Uterus (tissue), 4 donors: ENCODE measurements around the gene LAMA5. TPM values are rescaled to one million over a fixed set of nuclear protein-coding genes. Genes with fewer than 3 reads are reported as not detected.
"Not testable (repeated sequence)": the region's sequence is repeated elsewhere in the genome, so short reads cannot be mapped to it uniquely, and the experiment has no call there.

Experiments used
- DNase-seq, 2 donors: peaks; one replicate each; pipeline ENCODE4 v3.0.0-alpha.2; 2019 to 2020
- H3K27ac ChIP-seq, 2 donors: fragments of 200-600 bp; sonication (generic); 1 replicate in 1 of 2; 2 replicates in 1 of 2; pipeline ENCODE4 v1.5.1; 2016 to 2018
- H3K27me3 ChIP-seq, 2 donors: fragments of 200-600 bp; sonication (generic); one replicate each; pipeline ENCODE4 v1.5.1; 2018 to 2019; ENCODE audit warnings: control low read depth in 1 of 2
- H3K36me3 ChIP-seq, 2 donors: fragments of 200-600 bp; sonication (generic); one replicate each; pipeline ENCODE4 v1.5.1; 2019; ENCODE audit warnings: control low read depth in 1 of 2
- H3K4me1 ChIP-seq, 2 donors: fragments of 200-600 bp; sonication (generic); one replicate each; pipeline ENCODE4 v1.5.1; 2018 to 2019; ENCODE audit warnings: control low read depth in 1 of 2
- H3K4me3 ChIP-seq, 2 donors: fragments of 200-600 bp; sonication (generic); 1 replicate in 1 of 2; 2 replicates in 1 of 2; pipeline ENCODE4 v1.5.1; 2018 to 2019; ENCODE audit warnings: mild to moderate bottlenecking in 1 of 2
- H3K9me3 ChIP-seq, 2 donors: fragments of 200-600 bp; sonication (generic); one replicate each; pipeline ENCODE4 v1.5.1; 2019; ENCODE audit warnings: control low read depth in 1 of 2
- POLR2A ChIP-seq, 2 donors: fragments of 450-650 bp; IDR thresholded peaks; one replicate each; pipeline ENCODE4 v1.6.1; 2016; ENCODE audit warnings: antibody characterized with exemption in 2 of 2, mild to moderate bottlenecking in 1 of 2, moderate library complexity in 1 of 2
- intact Hi-C: fragments of 100-400 bp; cut with DNase I; formaldehyde crosslinking; loops from one replicate; pipeline ENCODE4 v1.15.1; 2023; ENCODE audit warnings: low total_unique reads
- total RNA-seq, 4 donors: library from RNA; depleted of rRNA in 3 of 4; stranded (reverse); fragments of >200 nt in 3 of 4; gene quantifications; one replicate each; pipeline versions ENCODE4 v1.1.0 to v1.2.4, GENCODE V29; 2014 to 2023
- TF ChIP-seq, protein P1 (sequence below), 4 experiments: fragments of 200-600 bp in 2 of 4; fragments of 450-650 bp in 2 of 4; sonication (generic) in 2 of 4; IDR thresholded peaks; one replicate each; pipeline ENCODE4 v1.5.1; 2016 to 2019; ENCODE audit warnings: antibody characterized with exemption in 4 of 4, mild to moderate bottlenecking in 2 of 4, moderate library complexity in 1 of 4
- donor health status: DM: yes; HTN: yes; CAD: no.

Gene LAMA5
- total RNA-seq, 4 donors from 2014 or later, result 50.6 to 375 (median 90.8) TPM

DNA sequence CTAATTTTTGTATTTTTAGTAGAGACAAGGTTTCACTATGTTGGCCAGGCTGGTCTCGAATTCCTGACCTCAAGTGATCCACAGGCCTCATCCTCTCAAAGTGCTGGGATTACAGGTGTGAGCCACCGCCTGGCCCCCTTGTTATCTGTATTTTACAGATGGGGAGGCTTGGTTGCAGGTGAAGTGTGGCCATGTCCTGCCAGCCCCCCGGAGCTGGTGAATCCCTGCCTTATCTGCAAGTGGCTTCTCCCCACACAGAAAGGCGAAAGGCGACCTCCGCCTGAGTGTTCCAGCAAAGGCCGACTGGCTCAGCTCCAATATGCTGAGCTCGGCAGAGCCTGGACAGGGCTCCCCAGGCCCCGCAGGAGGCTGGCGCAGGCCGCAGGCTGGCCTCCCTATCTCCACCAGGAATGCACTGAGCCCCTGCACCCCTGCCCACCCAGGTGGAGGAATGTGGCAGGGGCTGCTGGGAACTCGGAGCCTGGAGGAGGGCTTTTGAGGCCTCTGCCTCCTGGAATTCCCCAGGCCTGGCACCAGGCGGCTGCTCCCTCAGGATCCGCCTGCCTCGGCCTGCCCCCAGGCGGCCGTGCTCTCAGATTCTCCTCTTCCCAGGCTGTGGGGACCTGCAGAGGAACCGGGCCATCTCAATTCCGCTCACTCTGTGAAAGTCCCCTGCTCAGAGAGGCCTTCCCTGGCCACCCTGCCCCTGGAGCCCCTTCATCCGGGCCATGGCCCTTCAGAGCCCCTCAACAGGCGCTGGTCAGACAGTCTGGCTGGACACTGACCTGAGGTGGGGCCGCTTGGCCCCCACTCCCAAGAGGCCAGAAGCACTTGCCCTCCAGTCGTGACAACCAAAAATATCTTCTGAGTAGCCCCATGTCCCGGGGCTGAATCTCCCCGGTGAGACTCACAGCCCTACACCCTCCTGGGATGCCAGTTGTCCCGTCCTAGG, 9.3 kb upstream of the LAMA5 start:
- Histone ChIP-seq H3K27me3 (no peaks in the 10 kb centered on the region), H3K9me3 (no peaks in the 10 kb centered on the region), H3K27ac (peak overlapping the region; percentile 51 to 71), H3K4me3 (no peak overlapping the region), H3K4me1 (peaks cover 0 to 12% of the 10 kb centered on the region in 2 donors), H3K36me3 (no peaks in the 10 kb centered on the region)
- peak; percentile 52 to 55 for DNase-seq
- intact Hi-C loops, result loop anchor here (5.0 kb wide), 1 partner anchor 74 kb away; the partner anchor contains the start of gene ADRM1
- TF ChIP-seq, protein P1, sequence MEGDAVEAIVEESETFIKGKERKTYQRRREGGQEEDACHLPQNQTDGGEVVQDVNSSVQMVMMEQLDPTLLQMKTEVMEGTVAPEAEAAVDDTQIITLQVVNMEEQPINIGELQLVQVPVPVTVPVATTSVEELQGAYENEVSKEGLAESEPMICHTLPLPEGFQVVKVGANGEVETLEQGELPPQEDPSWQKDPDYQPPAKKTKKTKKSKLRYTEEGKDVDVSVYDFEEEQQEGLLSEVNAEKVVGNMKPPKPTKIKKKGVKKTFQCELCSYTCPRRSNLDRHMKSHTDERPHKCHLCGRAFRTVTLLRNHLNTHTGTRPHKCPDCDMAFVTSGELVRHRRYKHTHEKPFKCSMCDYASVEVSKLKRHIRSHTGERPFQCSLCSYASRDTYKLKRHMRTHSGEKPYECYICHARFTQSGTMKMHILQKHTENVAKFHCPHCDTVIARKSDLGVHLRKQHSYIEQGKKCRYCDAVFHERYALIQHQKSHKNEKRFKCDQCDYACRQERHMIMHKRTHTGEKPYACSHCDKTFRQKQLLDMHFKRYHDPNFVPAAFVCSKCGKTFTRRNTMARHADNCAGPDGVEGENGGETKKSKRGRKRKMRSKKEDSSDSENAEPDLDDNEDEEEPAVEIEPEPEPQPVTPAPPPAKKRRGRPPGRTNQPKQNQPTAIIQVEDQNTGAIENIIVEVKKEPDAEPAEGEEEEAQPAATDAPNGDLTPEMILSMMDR (IDR thresholded peaks at IDR 0.05), result peak; percentile 44 to 75 (median 70)
- TF ChIP-seq POLR2A (IDR thresholded peaks at IDR 0.05), result no peak

DNA sequence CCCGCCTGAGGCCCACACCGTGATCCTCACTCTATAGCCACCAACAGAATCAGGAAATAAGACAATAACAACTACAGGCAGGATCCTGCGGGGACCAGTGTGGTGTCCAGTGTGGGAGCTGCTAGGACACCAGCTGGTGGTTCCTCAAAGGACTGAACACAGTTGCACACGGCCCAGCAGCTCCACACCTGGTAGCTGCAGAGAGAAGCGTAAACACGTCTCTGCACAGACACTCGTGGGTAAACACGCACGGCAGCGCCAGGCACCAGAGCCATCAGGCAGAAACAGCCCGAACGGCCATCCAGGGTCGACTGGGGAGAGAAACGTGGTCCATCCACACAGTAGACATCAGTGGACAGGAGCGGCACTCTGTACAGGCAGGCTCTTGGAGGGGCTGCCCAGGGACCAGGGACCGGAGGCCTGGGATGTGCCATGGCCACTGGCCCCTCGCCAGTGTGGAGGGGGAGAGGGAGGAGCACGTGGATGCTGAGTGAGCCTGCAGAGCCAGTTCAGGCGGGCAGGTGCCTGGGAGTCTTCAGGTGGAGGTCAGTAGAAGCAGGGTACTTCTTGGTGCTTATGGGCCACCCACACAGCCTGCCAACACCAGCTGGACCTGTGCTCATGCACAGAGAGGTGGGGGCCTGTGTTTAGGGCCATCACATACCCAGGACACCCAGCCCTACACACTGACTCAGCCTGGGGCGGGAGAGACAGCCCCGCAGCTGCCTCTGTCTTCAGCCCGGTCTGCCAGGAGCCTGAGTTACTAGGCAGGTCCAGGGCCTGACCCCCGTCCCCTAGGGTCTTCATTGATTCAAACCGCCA, 7.4 kb upstream of the LAMA5 start:
- Histone ChIP-seq H3K4me1 (peaks cover 0 to 20% of the 10 kb centered on the region in 2 donors), H3K27ac (no peak overlapping the region), H3K4me3 (no peak overlapping the region), H3K27me3 (no peaks in the 10 kb centered on the region), H3K36me3 (no peaks in the 10 kb centered on the region), H3K9me3 (no peaks in the 10 kb centered on the region)
- no peak for TF ChIP-seq POLR2A (IDR thresholded peaks at IDR 0.05)
- TF ChIP-seq, protein P1 (IDR thresholded peaks at IDR 0.05), result no peak
- no peak for DNase-seq
- intact Hi-C loops, result loop anchor here (5.0 kb wide), 1 partner anchor 72 kb away; the partner anchor contains the start of gene ADRM1

DNA sequence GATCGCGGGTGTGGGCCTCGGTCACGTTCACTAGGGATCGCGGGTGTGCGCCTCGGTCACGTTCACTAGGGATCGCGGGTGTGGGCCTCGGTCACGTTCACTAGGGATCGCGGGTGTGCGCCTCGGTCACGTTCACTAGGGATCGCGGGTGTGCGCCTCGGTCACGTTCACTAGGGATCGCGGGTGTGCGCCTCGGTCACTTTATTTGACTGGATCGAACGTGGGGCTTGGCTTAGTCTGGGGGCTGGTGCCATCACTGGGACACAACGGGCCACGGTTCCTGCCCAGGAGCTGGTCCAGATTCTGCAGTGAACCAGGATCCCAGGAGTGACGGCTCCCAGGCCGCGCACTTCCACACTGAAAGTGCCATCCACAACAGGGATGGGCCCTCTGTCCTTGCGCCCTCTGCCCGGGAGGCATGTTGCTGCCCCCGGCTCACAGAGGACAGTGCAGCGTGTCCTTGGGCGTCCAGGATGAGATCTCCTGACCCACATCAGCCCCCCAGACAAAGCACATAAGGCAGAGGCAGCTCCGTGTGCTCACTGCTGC, 6.6 kb upstream of the LAMA5 start:
- H3K27ac ChIP-seq, DNase-seq, H3K36me3 ChIP-seq, H3K4me3 ChIP-seq, H3K27me3 ChIP-seq, H3K9me3 ChIP-seq, intact Hi-C loops: not testable (repeated sequence)
- H3K4me1 ChIP-seq, result peaks cover 0 to 25% of the 10 kb centered on the region in 2 donors

DNA sequence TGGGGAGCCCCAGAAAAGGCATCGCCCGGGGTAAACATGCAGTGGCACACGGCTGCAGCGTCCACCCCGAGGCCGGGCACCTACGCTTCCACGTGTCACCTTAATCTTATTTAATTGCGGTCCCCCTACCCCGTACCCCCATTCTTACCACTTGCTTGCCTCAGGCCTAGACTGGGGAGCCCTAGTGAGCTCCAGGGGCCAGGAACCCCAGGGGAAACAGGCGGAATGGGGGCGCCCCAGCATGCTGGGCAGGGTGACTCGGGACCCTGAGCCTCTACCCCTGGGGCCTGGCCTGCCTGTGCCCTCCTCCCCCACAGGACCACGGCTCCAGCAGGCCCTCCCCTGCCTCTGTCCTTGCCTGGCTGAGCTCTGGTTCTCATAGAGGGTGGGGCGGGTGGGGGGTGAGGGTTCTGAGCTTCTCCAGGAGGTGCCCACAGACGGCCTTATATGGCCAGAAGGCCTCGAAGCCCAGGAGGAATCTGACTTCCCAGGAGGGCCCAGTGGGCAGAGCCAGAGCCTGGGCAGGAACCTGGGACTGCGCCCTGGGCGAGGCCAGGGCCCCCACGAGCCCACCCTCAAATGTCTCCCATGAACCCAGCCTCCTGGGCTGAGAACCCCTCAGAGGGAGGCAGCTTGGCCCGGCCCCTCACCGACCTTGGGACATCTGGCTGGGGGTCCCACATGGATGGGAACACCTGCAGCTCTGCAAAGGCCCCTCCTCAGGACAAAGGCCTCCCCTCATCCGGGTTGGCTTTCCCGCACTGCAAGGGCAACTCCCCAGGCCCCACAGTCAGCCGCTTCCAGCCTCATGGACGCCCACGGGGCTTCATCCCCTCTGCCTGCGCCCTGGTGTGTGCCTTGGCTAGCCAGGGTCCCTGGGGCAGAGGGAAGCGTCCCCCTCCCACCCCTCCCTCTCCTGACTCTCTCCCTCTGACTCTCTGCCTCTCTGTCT, 5.2 kb upstream of the LAMA5 start:
- DNase-seq, result no peak
- Histone ChIP-seq H3K4me1 (peaks cover 5 to 39% of the 10 kb centered on the region in 2 donors), H3K36me3 (no peaks in the 10 kb centered on the region), H3K27ac (peak overlapping the region; percentile 44 to 63), H3K27me3 (no peaks in the 10 kb centered on the region), H3K4me3 (no peak overlapping the region), H3K9me3 (no peaks in the 10 kb centered on the region)
- no peak for TF ChIP-seq POLR2A (IDR thresholded peaks at IDR 0.05)
- TF ChIP-seq, protein P1 (IDR thresholded peaks at IDR 0.05), result no peak
- intact Hi-C loops, result no loop called here
